ENCODE data around the gene EBP. TPM values are rescaled to one million over a fixed set of nuclear protein-coding genes. Genes with fewer than 3 reads are reported as not detected.
A peak's percentile ranks its signal among the peaks of the same experiment; 100 is the strongest.

EBP gene
- 47.2 TPM for total RNA-seq
- long read RNA-seq, transcript EBP-205 (5 exons, 1,775 nt) = major isoform, 31 of 35 reads
- long read RNA-seq, partial matches to known transcripts = 0 of 35 reads
- long read RNA-seq, other reads (novel, unspliced or antisense) = 1 of 35 reads

DNA sequence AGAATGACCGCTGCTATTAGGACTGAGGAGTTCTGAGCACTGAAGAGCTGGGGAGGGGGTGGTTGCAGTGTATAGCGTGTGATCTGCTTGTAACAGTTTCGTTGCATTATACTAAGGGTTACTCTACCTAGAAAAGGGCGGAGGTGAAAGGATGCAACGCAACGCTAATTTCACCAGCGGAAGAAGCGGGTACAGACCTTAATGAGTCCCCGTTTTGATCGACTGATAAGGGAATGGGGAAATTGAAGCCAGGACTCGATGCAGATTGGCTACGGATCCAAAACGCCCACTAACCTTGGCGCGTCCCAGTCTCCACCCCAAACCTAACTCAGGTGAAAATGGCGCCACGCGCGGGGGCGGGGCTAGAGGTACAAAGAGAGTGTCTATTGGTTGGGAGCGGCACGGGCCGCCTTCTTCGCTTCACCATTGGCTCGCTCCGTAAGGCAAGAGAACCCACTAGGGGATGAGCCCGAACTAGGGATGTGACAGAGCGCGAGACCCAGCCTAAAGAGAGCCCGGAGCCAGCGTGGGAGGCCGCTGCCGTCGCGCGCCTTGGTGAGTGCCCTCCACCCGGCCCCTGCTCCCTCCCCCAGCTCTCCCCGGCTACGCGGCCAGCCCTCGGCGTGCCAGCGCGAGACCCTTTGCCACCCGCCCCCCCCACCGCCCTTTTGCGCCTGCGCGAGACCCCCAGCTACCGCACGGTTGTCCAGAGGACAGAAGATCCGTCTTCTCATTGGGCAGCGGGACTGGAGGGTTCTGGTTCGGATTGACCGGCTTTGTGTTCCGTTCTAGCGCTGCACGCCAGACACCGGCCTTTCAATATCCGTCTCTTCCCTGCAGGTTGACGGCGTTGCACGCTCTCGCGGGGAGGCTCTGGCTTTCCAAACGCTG is at the start of gene EBP:
TSS of gene EBP (plus strand) at position 456 of the 891 bp plus-strand sequence. CDS start 1,964 bp downstream, outside the sequence.
- DNase-seq (peak; percentile 92), ATAC-seq (ENCODE audit: poor library complexity) (peak; percentile 99)
- intact Hi-C loops (cut with DNase I) = no loop called here

DNA sequence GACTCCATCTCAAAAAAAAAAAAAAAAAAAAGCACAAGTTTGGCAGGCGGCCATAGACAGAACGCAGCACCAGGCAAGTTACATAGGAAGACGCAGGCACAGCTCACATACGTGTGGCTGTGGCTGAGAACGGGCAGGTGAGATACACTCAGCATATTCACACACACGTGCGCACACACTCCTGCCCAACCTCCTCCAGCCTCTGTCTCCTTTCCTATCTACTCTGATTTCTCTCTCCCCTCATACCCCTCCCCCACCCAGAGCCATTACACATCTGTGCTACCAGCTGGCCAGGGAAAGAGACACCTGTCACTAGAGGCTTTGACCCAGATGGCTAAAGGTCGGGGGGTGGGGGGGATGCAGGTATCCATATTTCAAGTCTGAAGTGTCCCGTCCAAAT is 49.4 kb upstream of the EBP start:
- DNase-seq = no peak
- no peak for ATAC-seq (ENCODE audit: poor library complexity)
- intact Hi-C loops (cut with DNase I) = no loop called here

DNA sequence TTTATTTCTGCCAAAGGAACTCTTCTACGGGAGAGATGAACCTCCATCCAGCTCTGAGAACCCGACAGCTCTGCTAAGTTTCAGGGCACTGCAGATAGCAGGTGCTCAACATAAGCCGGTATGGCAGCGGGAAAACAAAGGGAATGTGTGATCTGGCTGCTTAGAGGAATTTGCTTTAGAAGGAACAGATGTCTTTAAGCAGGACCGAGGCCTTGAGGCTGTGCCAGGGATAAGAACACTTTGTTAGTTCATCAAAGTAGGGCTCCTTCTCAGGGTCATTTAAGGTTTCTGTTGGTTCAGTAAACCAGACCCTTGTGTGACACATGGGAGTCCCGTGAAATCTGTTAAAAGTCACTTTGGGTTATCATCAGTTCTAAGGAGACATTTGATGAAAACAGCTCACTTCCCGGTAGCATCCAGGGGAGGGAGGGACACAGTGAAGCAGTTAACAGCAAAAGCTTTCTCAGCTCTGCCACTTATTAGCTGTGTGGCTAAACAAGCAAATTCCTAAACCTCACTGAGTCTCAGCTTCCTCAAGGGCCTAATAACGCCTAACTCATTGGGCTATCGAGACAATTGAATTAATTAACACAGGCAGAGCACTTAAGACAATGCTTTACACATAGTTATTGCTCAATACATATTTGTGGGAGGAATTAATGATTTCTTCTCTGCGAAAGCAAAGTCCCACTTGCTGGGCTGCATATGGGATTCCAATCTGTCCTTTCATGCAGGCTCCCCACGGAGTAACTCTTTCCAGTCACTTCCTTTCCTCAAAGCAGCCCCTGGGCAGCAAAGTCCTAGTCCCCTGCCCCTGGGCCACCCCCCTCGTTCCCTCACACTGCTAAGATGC is 48.5 kb upstream of the EBP start:
- intact Hi-C loops (cut with DNase I) = no loop called here
- ATAC-seq (ENCODE audit: poor library complexity) (no peak), DNase-seq (no peak)

DNA sequence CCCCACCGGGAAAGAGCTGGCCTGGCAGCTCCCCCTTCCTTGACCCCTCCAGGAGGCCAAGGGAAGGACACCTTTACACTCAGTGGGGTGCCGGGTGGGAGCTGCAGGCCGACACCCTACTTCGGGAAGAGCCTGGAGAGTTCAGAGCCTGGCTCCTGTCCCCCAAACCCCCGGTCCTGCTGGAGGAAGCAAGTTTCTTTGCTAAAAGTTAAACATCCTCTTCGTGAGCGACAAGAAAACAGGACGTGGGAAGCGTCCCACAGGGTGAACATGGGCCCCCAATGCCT is 48.0 kb upstream of the EBP start:
- no peak for ATAC-seq (ENCODE audit: poor library complexity)
- intact Hi-C loops (cut with DNase I) = no loop called here
- no peak for DNase-seq

DNA sequence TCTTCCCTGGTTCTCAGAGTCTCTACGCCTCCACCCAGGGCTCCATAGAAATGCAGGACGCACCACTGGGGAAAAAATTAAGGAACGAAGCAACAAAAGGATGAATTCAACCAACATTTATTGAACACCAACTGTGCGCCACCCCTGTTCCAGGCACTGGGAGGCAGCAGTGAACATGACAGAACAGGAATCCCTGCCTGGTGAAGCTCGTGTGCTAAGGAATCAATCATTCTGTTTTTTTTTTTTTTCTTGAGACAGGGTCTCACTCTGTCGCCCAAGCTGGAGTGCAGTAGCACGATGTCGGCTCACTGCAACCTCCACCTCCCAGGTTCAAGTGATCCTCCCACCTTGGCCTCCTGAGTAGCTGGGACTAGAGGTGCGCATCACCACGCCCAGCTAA is 47.5 kb upstream of the EBP start:
- DNase-seq = no peak
- no peak for ATAC-seq (ENCODE audit: poor library complexity)
- intact Hi-C loops (cut with DNase I) = no loop called here

DNA sequence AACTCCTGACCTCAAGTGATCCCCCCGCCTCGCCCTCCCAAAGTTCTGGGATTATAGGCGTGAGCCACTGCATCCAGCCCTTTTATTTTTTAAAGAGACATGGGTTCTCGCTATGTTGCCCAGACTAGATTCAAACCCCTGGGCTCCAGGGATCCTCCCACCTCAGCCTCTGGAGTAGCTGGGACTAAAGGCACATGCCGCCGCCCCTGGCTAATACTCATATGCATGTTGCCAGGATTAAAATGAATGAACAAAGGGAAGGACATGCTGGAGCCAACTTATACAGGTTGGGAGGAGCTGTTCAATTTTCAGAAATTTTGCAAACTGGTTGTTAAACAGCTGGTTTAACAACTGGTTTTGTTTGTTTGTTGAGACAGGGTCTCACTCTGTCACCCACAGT is 47.0 kb upstream of the EBP start:
- no peak for DNase-seq
- intact Hi-C loops (cut with DNase I) = no loop called here
- ATAC-seq (ENCODE audit: poor library complexity) = no peak

DNA sequence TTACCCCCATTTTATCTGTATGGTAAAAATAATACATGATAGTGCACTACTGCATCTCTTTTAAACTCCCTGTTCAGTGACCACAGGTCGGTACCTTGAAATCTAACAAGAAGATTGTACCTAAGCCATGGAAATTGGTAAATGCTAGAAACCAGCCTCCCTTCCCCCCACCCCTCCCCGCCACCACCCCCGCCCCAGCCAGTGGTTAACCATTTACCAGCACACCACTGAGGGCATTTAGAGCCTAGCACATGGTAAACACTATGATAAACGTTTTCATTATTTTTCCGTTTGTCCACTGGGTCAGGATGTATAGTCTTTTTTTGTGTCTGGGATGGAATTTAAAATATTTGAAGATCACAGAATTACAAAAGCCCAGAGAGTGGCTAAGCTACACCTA is 46.3 kb upstream of the EBP start:
- DNase-seq = no peak
- intact Hi-C loops (cut with DNase I) = no loop called here
- ATAC-seq (ENCODE audit: poor library complexity) = no peak

DNA sequence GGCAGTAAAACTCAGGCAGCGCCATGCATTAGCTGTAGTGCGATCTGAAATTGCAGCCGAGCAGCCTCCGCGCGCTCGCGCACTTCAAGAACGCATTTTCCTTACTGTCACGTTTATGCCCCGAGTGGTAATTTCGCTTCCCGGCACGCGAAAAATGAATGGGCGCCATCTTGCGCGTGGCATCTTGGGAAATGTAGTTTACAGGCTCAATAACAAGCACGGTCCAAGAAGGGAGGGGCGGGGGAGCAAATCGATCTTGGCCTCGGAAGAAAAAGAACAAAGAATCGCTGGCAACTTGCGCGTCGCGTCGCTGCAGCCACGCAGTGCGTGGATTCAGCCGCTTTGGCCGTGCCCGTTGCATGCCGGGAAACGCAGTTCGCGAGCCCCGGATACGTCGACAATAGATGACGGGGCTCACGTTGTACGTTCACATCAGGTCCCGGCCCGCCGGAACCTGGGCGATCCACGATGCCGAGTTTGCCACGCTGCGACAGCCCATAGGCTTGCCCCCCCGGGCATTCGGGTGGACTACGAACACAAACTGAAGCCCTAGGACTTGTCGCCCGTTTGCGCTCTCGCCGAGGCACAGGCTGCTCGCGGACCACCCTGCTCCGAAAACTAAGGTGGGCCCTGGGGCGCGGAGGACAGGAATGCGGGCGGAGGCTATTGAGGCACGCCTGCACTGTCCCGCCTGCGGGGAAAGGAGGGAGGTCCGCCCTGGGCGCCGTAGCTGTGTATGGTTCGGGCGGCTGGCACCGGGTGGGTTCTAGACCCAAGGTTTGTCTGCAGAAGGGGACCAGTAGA is 45.6 kb upstream of the EBP start, which contains the start of gene FTSJ1:
TSS of gene FTSJ1 (plus strand) at position 426 of the 804 bp plus-strand sequence. CDS start 1,849 bp downstream, outside the sequence.
- intact Hi-C loops (cut with DNase I) = no loop called here
- ATAC-seq (ENCODE audit: poor library complexity) = peak; percentile 99
- peak; percentile 92 for DNase-seq

DNA sequence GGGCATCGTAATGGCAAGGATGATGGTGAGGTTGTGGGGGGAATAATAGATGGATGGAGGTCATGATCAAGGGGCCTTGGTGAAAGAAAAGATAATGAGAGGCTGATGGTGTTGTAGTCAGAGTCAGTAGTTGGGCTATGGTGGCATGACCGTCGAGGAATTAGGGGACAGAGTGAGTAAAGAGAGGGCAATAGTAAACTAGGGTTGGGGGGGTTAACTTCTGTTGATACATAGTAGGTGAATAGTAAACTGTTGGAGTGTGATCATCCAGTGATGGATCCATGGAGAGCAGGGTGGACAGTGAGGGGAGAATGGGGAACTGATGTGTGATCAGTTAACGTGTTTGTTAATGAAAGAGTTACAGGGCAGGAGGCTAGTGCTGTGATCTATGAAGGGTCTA is 44.7 kb upstream of the EBP start:
- DNase-seq = no peak
- no peak for ATAC-seq (ENCODE audit: poor library complexity)
- intact Hi-C loops (cut with DNase I) = no loop called here

DNA sequence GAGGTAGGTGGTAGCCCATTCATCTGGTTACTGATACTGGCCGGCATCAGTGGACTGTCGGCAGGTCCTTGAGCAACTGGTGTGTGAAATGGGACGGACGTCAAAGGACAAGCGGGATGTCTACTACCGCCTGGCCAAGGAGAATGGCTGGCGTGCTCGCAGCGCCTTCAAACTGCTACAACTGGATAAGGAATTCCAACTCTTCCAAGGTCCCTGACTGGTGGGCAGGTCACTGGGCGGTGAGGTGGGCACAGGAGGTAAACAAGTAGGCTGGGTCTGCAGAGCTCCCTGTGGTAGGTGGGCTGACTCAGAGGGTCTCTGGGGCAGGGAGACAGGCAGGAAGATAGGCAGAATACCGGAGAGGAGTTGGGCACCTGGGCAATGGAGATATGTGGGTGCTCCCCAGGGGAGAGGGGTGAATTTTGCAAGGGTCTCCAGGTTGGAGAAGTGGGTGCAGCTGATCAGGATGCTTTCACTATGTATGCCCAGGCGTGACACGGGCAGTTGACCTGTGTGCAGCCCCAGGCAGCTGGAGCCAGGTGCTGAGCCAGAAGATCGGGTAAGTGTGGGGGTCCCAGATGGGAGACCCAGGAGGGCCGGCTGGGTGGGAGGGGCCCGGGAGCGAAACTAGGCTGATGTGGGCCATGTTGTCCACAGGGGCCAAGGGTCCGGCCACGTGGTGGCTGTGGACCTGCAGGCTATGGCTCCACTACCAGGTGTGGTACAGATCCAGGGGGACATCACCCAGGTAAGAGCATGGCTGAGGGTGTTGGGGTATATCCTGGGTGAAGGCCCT is 43.5 kb upstream of the EBP start:
- DNase-seq (no peak), ATAC-seq (ENCODE audit: poor library complexity) (no peak)
- intact Hi-C loops (cut with DNase I) = no loop called here

DNA sequence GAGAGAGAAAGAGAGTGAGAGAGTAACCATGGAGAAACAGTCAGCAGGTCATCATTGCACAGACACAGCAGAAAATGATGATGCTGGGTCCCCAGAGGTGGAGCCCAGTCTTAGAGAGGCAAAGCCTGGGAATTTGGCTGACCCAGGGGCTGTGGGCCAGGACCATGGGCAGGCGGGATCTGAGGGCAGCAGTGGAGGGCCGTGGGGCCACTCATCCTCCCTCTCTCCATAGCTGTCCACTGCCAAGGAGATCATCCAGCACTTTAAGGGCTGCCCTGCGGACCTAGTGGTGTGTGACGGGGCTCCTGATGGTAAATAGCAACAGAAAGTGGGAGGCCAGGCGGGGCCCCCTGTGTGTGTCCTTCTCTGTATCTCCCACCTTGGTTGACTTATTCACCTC is 42.8 kb upstream of the EBP start:
- ATAC-seq (ENCODE audit: poor library complexity) (no peak), DNase-seq (no peak)
- intact Hi-C loops (cut with DNase I) = no loop called here

DNA sequence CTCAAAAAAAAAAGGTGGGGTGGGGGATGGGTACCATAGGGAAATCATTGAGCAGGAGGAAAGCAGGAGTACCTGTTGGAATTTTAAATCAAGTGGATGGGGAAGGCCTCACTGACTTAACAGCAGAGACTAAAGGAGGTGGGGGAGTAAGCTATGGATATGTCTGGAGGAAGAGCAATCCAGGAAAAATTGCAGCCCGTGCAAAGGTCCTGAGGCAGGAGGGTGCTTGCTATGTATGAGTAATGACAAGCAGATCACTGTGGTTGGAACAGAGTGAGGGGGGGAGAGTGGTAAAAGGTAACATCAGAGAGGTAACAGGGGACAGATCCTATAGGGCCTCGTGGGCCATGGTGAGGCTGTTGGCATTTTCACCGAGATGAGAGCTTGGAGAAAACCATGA is 41.5 kb upstream of the EBP start:
- no peak for ATAC-seq (ENCODE audit: poor library complexity)
- no peak for DNase-seq
- intact Hi-C loops (cut with DNase I) = no loop called here

DNA sequence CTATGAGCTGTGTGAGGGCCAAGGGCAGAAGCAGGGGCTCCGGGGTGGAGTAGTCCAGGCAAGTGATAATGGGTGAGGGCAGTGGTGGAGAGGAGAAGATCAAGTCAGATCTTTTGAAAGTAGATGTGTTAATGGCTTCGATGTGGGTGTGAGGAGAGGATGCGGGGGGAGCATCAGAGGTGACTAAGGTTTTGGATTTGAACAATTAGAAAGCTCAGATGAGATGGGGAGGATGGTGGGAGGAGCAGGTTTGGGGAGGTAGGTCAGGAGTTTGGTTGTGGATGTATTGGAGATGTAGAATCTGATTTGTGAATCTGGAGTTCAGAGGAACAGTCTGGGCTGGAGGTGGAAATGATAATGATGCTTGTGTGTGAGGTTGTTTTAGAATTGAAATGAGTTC is 41.0 kb upstream of the EBP start:
- DNase-seq = no peak
- intact Hi-C loops (cut with DNase I) = no loop called here
- ATAC-seq (ENCODE audit: poor library complexity) = no peak

DNA sequence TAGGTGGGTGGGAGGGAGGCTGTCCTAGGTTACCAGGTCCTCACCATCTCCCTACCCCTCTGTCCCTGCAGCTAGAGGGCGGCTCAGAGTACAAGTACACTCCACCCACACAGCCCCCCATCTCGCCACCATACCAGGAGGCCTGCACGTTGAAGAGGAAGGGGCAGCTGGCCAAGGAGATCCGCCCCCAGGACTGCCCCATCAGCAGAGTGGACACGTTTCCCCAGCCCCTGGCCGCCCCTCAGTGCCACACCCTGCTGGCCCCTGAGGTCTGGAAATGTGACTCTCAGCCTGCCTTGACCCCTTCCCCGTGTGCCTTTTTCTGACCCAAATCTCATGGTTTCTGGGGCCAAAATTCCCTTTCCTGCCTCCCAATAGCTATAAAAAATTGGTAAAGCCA is 39.1 kb upstream of the EBP start:
- intact Hi-C loops (cut with DNase I) = no loop called here
- DNase-seq = no peak
- no peak for ATAC-seq (ENCODE audit: poor library complexity)

DNA sequence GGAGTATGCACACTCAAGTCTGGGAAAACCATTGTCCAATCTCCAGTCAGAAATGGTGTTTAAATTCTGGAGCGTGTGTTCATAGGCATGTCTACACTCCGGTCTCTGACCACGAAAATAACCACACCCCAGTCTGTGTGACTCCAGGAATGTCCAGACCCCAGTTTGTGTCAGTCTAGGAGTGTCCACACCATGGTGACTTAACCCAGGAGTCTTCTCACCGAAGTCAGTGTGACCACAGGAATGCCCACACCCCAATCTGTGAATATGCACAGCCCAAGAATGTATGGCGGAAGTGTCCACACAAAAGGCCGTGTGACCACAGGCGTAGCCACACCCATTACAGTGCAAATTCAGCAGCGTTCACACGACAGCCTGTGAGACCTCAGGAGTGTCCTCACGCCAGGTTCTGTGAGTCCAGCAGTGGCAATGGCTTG is 34.2 kb upstream of the EBP start:
- intact Hi-C loops (cut with DNase I) = no loop called here
- ATAC-seq (ENCODE audit: poor library complexity) (no peak), DNase-seq (no peak)

DNA sequence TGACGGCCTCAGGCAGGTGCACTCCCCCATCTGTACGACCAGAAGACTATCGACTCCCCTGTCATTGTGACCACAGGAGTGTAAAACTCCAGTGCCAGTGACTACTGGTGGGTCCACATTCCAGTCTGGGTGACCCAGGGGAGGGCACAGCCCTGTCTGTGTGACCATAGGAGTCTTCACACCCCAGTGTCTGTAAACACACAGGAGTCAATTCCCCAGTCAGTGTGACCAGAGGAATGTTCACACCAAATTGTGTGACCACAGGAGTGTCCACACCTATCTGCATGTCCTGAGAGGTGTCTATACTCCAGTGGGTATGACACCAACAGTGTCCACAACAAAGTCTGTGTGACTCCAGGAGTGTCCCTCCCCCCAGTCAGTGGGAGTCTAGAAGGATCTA is 33.6 kb upstream of the EBP start:
- DNase-seq = no peak
- ATAC-seq (ENCODE audit: poor library complexity) = no peak
- intact Hi-C loops (cut with DNase I) = no loop called here

DNA sequence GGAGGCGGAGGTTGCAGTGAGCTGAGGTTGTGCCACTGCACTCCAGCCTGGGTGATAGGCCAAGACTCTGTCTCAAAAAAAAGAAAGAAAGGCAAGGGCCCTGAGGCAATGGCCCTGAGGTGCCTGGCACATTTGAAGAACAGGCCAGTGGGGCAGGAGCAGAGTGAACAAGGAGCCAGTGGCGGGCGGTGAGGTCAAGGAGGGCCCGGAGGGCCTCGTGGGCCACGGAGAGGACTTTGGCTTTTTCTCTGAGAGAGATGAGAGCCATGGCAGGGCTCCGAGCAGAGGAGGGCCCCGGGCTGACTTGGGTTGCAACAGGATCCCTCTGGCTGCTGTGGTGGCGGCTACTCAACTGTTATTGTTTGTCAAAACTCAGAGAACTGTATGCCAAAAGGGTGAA is 32.3 kb upstream of the EBP start:
- ATAC-seq (ENCODE audit: poor library complexity) (no peak), DNase-seq (no peak)
- intact Hi-C loops (cut with DNase I) = no loop called here

DNA sequence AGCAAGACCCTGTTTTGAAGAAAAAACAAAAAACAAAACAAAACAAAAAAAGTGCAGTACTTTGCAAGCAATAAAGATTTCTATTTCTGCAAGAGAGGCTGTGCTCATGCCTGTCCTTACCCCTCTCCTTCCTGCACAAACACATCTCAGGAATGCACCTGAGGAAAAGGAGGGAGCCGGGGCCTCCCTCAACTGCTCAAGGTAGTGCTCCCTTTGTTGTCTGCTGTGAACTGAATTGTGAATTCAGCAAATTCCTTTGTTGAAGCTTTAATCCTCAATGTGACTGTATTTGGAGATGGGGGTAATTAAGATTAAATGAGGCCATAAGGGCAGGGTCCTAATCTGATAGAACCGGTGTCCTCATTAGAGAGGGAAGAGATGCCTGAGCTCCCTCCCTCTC is 31.7 kb upstream of the EBP start:
- intact Hi-C loops (cut with DNase I) = no loop called here
- no peak for DNase-seq
- no peak for ATAC-seq (ENCODE audit: poor library complexity)
